D721Med (cell line): ENCODE data around the gene LMF1.

Experiments
- DNase-seq: peaks from one replicate; pipeline ENCODE4 v3.0.0; 2011; ENCODE audit warnings: low spot score; ENCODE audit not compliant: insufficient read length
- FAIRE-seq: peaks from 2 replicates; lab custom pipeline; 2011; peaks lifted over from hg19 to GRCh38; lab: Jason Lieb, UNC
- TF ChIP-seq, protein P1 (sequence below): IDR thresholded peaks from 2 replicates; pipeline ENCODE4 v1.5.1; 2012; ENCODE audit warnings: mild to moderate bottlenecking, control low read depth; ENCODE audit not compliant: insufficient read depth; ENCODE audit errors: missing control alignments

The LMF1 gene

GRCh38 chr16:989354-989814 lies 18.6 kb upstream of the LMF1 start:
- no peak for DNase-seq
- TF ChIP-seq, protein P1, sequence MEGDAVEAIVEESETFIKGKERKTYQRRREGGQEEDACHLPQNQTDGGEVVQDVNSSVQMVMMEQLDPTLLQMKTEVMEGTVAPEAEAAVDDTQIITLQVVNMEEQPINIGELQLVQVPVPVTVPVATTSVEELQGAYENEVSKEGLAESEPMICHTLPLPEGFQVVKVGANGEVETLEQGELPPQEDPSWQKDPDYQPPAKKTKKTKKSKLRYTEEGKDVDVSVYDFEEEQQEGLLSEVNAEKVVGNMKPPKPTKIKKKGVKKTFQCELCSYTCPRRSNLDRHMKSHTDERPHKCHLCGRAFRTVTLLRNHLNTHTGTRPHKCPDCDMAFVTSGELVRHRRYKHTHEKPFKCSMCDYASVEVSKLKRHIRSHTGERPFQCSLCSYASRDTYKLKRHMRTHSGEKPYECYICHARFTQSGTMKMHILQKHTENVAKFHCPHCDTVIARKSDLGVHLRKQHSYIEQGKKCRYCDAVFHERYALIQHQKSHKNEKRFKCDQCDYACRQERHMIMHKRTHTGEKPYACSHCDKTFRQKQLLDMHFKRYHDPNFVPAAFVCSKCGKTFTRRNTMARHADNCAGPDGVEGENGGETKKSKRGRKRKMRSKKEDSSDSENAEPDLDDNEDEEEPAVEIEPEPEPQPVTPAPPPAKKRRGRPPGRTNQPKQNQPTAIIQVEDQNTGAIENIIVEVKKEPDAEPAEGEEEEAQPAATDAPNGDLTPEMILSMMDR, result no peak
- FAIRE-seq, result no peak

GRCh38 chr16:988471-989353 lies 17.9 kb upstream of the LMF1 start:
- DNase-seq (no peak), FAIRE-seq (no peak)
- TF ChIP-seq, protein P1, result no peak

GRCh38 chr16:987906-988305 lies 17.1 kb upstream of the LMF1 start:
- DNase-seq (no peak), FAIRE-seq (no peak)
- TF ChIP-seq, protein P1, result no peak

GRCh38 chr16:986925-987582 lies 16.3 kb upstream of the LMF1 start:
- no peak for DNase-seq
- no peak for FAIRE-seq
- TF ChIP-seq, protein P1, result no peak

DNA sequence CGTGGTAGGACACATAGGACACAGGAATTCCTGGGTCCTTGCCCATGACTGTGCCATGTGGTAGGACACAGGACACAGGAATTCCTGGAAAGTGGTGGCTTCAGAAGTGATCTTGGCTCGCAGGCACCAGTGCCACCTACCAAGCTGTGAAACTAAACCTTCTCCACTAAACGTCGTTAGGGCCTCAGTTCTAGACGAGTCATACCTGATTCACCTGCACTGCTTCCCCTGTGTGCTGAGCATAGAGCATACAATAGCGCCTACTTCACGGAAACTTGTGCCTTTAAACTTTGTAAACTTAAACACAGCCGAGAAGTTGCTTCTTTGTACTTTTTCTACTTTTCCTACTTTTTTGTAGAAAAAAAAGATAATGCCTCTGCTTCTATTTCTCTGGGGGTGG lies 15.6 kb upstream of the LMF1 start:
- FAIRE-seq (no peak), DNase-seq (no peak)
- TF ChIP-seq, protein P1, result no peak

GRCh38 chr16:985646-986400 lies 15.0 kb upstream of the LMF1 start:
- TF ChIP-seq, protein P1, result no peak
- DNase-seq, result no peak
- no peak for FAIRE-seq
